Pancreas (tissue), 10 donors: ENCODE measurements around the gene SLC5A10. TPM values are rescaled to one million over a fixed set of nuclear protein-coding genes. Genes with fewer than 3 reads are reported as not detected.
A peak's percentile ranks its signal among the peaks of the same experiment; 100 is the strongest.

ENCODE experiments used
- ATAC-seq, 4 donors: fragments of 200-7000 bp; cut with Tn5 transposase; one replicate each; pipeline versions ENCODE4 v1.8.0 to v1.9.1; 2020; ENCODE audit warnings: mild to moderate bottlenecking in 4 of 4, moderate library complexity in 4 of 4
- DNase-seq, 6 donors: peaks; one replicate each; pipeline ENCODE4 v3.0.0-alpha.2; 2020
- FAIRE-seq: peaks from 2 replicates; lab custom pipeline; 2012; peaks lifted over from hg19 to GRCh38; lab: Jason Lieb, UNC
- H3K27ac ChIP-seq, 4 donors: fragments of 200-600 bp; sonication (generic); 1 replicate in 3 of 4; 2 replicates in 1 of 4; pipeline versions ENCODE4 v1.5.0 to v1.8.0; 2020
- H3K27me3 ChIP-seq, 4 donors: fragments of 200-600 bp; one replicate each; pipeline ENCODE4 v1.8.0; 2021
- H3K36me3 ChIP-seq, 3 donors: fragments of 200-600 bp; sonication (generic) in 1 of 3; one replicate each; pipeline versions ENCODE4 v1.5.0 to v1.8.0; 2020 to 2021
- H3K4me1 ChIP-seq, 3 donors: fragments of 200-600 bp; one replicate each; pipeline ENCODE4 v1.8.0; 2021
- H3K4me3 ChIP-seq, 4 donors: fragments of 200-600 bp; sonication (generic) in 2 of 4; one replicate each; pipeline versions ENCODE4 v1.5.0 to v1.8.0; 2020 to 2021
- H3K9me3 ChIP-seq, 4 donors: fragments of 200-600 bp; one replicate each; pipeline ENCODE4 v1.8.0; 2021
- CTCF ChIP-seq, 4 donors: fragments of 200-600 bp; sonication (generic) in 3 of 4; IDR thresholded peaks; one replicate each; pipeline versions ENCODE4 v1.5.0 to v1.8.0; 2021; ENCODE audit warnings: antibody characterized with exemption in 4 of 4
- WGBS, 2 donors: extraction: QIAGEN DNeasy Blood & Tissue Kit; methylation state at CpG; one replicate each; pipeline ENCODE4 v1.1.7; 2013; 5-methylcytosine and 5-hydroxymethylcytosine counted together
- intact Hi-C, 3 donors: fragments of 100-400 bp; cut with DNase I; formaldehyde crosslinking; loops; one replicate each; pipeline versions ENCODE4 v1.11.1 to v1.14.2; 2022
- polyA plus RNA-seq, 2 donors: library from polyadenylated mRNA; stranded (reverse); fragments of 200-250 nt; gene quantifications; one replicate each; pipeline ENCODE4 v1.2.3, GENCODE V29; 2013
- total RNA-seq, 6 donors: library from RNA; stranded (reverse); fragmentation: NEBNext Ultra II Directional in 4 of 6; extraction: Animal tissue kit (Norgen Biotek cat#: 25700) in 4 of 6; gene quantifications; one replicate each; pipeline versions ENCODE4 v1.2.1 to v1.2.4, GENCODE V29; 2021 to 2023
- donor health status: healthy with polysubstance abuse.
- donor health status: DM: no; HTN: no; CAD: no; lungs with moderate emphysema.
- donor health status: DM: no; HTN: no; CAD: no.
- donor health status: control.
- donor health status: control.
- donor health status: Bipolar disorder and iron deficiency.
- donor health status: DM: yes; HTN: yes; CAD: no.
- donor health status: DM: no; HTN: no; CAD: no.
- donor health status: DM: no; HTN: no; CAD: no.
- donor health status: DM: yes; HTN: yes; CAD: no.

SLC5A10 gene
- total and polyA plus RNA-seq, 8 donors: 0.02 TPM; not detected in 7

GRCh38 chr17:18978050-18978449, 26.1 kb downstream of the SLC5A10 start:
- Histone ChIP-seq H3K4me1 (no peaks in the 10 kb centered on the region), H3K36me3 (peaks cover 0 to 15% (median 0%) of the 10 kb centered on the region in 3 donors), H3K4me3 (no peak overlapping the region), H3K27ac (no peak overlapping the region), H3K9me3 (no peaks in the 10 kb centered on the region), H3K27me3 (no peaks in the 10 kb centered on the region)
- WGBS, 2 donors: 92 to 94% methylated on average over 13 of the region's 13 CpGs
- ATAC-seq (no peak), FAIRE-seq (no peak), DNase-seq (no peak)
- intact Hi-C loops: no loop called here
- no peak for TF ChIP-seq CTCF (IDR thresholded peaks at IDR 0.05)

GRCh38 chr17:18978655-18979054, 26.7 kb downstream of the SLC5A10 start:
- Histone ChIP-seq H3K27ac (no peak overlapping the region), H3K4me1 (no peaks in the 10 kb centered on the region), H3K9me3 (no peaks in the 10 kb centered on the region), H3K36me3 (peaks cover 0 to 15% (median 0%) of the 10 kb centered on the region in 3 donors), H3K4me3 (no peak overlapping the region), H3K27me3 (no peaks in the 10 kb centered on the region)
- no peak for TF ChIP-seq CTCF (IDR thresholded peaks at IDR 0.05)
- no peak for DNase-seq
- ATAC-seq: no peak
- intact Hi-C loops: no loop called here
- WGBS, 2 donors: 93 to 96% methylated on average over 17 of the region's 17 CpGs
- no peak for FAIRE-seq

GRCh38 chr17:18980682-18981334, 28.8 kb downstream of the SLC5A10 start:
- WGBS, 2 donors: 76 to 77% methylated on average over 13 of the region's 13 CpGs
- Histone ChIP-seq H3K9me3 (no peaks in the 10 kb centered on the region), H3K27ac (peak overlapping the region; percentile 52 to 78 (median 68)), H3K27me3 (no peaks in the 10 kb centered on the region), H3K4me1 (no peaks in the 10 kb centered on the region), H3K36me3 (peaks cover 0 to 15% (median 0%) of the 10 kb centered on the region in 3 donors), H3K4me3 (no peak overlapping the region)
- ATAC-seq (no peak), FAIRE-seq (no peak), DNase-seq (no peak)
- no peak for TF ChIP-seq CTCF (IDR thresholded peaks at IDR 0.05)
- intact Hi-C loops: no loop called here

GRCh38 chr17:18981335-18981641, 29.3 kb downstream of the SLC5A10 start:
- ATAC-seq (no peak), FAIRE-seq (no peak), DNase-seq (no peak)
- intact Hi-C loops: no loop called here
- H3K27me3 ChIP-seq: no peaks in the 10 kb centered on the region
- no peaks in the 10 kb centered on the region for H3K4me1 ChIP-seq
- H3K9me3 ChIP-seq: no peaks in the 10 kb centered on the region
- H3K27ac ChIP-seq: peak overlapping the region; percentile 52 to 78 (median 68)
- TF ChIP-seq CTCF (IDR thresholded peaks at IDR 0.05): no peak
- H3K4me3 ChIP-seq: no peak overlapping the region
- 78 to 95% methylated on average over 5 to 6 of the region's 6 CpGs for WGBS, 2 donors
- peaks cover 0 to 15% (median 0%) of the 10 kb centered on the region in 3 donors for H3K36me3 ChIP-seq
